GM23338 (cell line): Measurements from ENCODE around the gene GTF3C2. TPM values are rescaled to one million over a fixed set of nuclear protein-coding genes. Genes with fewer than 3 reads are reported as not detected.
A peak's percentile ranks its signal among the peaks of the same experiment; 100 is the strongest.

ENCODE experiments used
- ATAC-seq: fragments of 200-7000 bp; cut with Tn5 transposase; 3 replicates; pipeline ENCODE4 v1.9.1; 2020
- DNase-seq: peaks from one replicate; pipeline ENCODE4 v3.0.0-alpha.2; 2015; ENCODE audit warnings: low spot score
- H2AFZ ChIP-seq: fragments of 200-600 bp; sonication (generic); 2 replicates; pipeline ENCODE4 v1.8.0; 2016; ENCODE audit warnings: antibody characterized with exemption, mild to moderate bottlenecking, moderate library complexity
- H3F3A ChIP-seq: fragments of 200-600 bp; sonication (generic); replicated peaks from 2 replicates; pipeline ENCODE4 v1.8.0; 2017; ENCODE audit warnings: antibody characterized with exemption, mixed run types, low read depth
- H3K27ac ChIP-seq: fragments of 200-600 bp; sonication (generic); 2 replicates; pipeline ENCODE4 v1.6.1; 2016; ENCODE audit warnings: low read depth
- H3K27me3 ChIP-seq: fragments of 200-600 bp; sonication (generic); 2 replicates; pipeline ENCODE4 v1.8.0; 2016; ENCODE audit warnings: mild to moderate bottlenecking, mixed run types, moderate library complexity; ENCODE audit not compliant: insufficient read depth
- H3K36me3 ChIP-seq: fragments of 200-600 bp; sonication (generic); 2 replicates; pipeline ENCODE4 v1.8.0; 2016; ENCODE audit warnings: mild to moderate bottlenecking; ENCODE audit not compliant: insufficient read depth
- H3K4me1 ChIP-seq: fragments of 200-600 bp; sonication (generic); 2 replicates; pipeline ENCODE4 v1.8.0; 2016; ENCODE audit warnings: mild to moderate bottlenecking, moderate library complexity; ENCODE audit not compliant: insufficient read depth
- H3K4me2 ChIP-seq: fragments of 200-600 bp; sonication (generic); 2 replicates; pipeline ENCODE4 v1.7.1; 2017; ENCODE audit warnings: mixed run types
- H3K4me3 ChIP-seq: fragments of 200-600 bp; sonication (generic); 2 replicates; pipeline ENCODE4 v1.6.1; 2016; ENCODE audit warnings: mixed run types
- H3K79me2 ChIP-seq: fragments of 200-600 bp; sonication (generic); replicated peaks from 2 replicates; pipeline ENCODE4 v1.8.0; 2017; ENCODE audit warnings: mild to moderate bottlenecking; ENCODE audit not compliant: insufficient read depth
- H3K9me2 ChIP-seq: fragments of 200-600 bp; sonication (generic); 2 replicates; pipeline ENCODE4 v1.8.0; 2017; ENCODE audit not compliant: insufficient read depth
- H4K20me1 ChIP-seq: fragments of 200-600 bp; sonication (generic); replicated peaks from 2 replicates; pipeline ENCODE4 v1.8.0; 2017; ENCODE audit warnings: mild to moderate bottlenecking; ENCODE audit not compliant: insufficient read depth
- H3K27ac Mint-ChIP-seq: 2 replicates; pipeline ENCODE4 v1.8.0; 2020; ENCODE audit warnings: inconsistent platforms, mild to moderate bottlenecking, moderate library complexity, mixed read lengths
- H3K27me3 Mint-ChIP-seq: 3 replicates; pipeline ENCODE4 v1.8.0; 2022; ENCODE audit warnings: low read depth, mild to moderate bottlenecking, moderate library complexity, mixed read lengths, inconsistent platforms; ENCODE audit not compliant: insufficient read depth, poor library complexity
- H3K36me3 Mint-ChIP-seq: 3 replicates; pipeline ENCODE4 v1.8.0; 2021; ENCODE audit warnings: low read depth, mild to moderate bottlenecking, inconsistent platforms, moderate library complexity, mixed read lengths
- H3K4me1 Mint-ChIP-seq: 3 replicates; pipeline ENCODE4 v1.8.0; 2020; ENCODE audit warnings: mild to moderate bottlenecking, inconsistent platforms, mixed read lengths
- H3K4me3 Mint-ChIP-seq: 3 replicates; pipeline ENCODE4 v1.8.0; 2021; ENCODE audit warnings: moderate library complexity, mild to moderate bottlenecking, inconsistent platforms, mixed read lengths
- H3K9me3 Mint-ChIP-seq: 3 replicates; pipeline ENCODE4 v1.8.0; 2020; ENCODE audit warnings: moderate library complexity, mild to moderate bottlenecking, inconsistent platforms, mixed read lengths
- CREB1 ChIP-seq: fragments of 250-450 bp; sonication (Bioruptor Pico); IDR thresholded peaks from 2 replicates; pipeline ENCODE4 v1.5.0; 2020; ENCODE audit warnings: low read depth, mild to moderate bottlenecking, moderate library complexity
- CTCF ChIP-seq, 2 experiments: fragments of 200-600 bp in 1 of 2; sonication (generic) in 1 of 2; conservative IDR thresholded peaks; 2 replicates each; pipeline versions ENCODE4 v1.5.1 to v1.6.1; 2016 to 2017; ENCODE audit warnings: antibody characterized with exemption in 2 of 2, low read depth in 2 of 2, mild to moderate bottlenecking in 2 of 2, moderate library complexity in 1 of 2
- ETS1 ChIP-seq: IDR thresholded peaks from 2 replicates; pipeline ENCODE4 v1.6.1; 2016; ENCODE audit warnings: antibody characterized with exemption
- EZH2 ChIP-seq: fragments of 200-600 bp; sonication (generic); IDR thresholded peaks from one replicate; pipeline ENCODE4 v1.8.0; 2017; ENCODE audit warnings: antibody characterized with exemption, mild to moderate bottlenecking, low read depth; ENCODE audit not compliant: unreplicated experiment
- EZH2phosphoT487 ChIP-seq: fragments of 200-600 bp; sonication (generic); IDR thresholded peaks from one replicate; pipeline ENCODE4 v1.8.1; 2018; ENCODE audit warnings: antibody characterized with exemption; ENCODE audit not compliant: unreplicated experiment
- JUNB ChIP-seq: IDR thresholded peaks from one replicate; pipeline ENCODE4 v1.6.1; 2016; ENCODE audit warnings: antibody characterized with exemption; ENCODE audit not compliant: unreplicated experiment
- NANOG ChIP-seq: IDR thresholded peaks from 2 replicates; pipeline ENCODE4 v1.6.1; 2016; ENCODE audit warnings: antibody characterized with exemption, borderline replicate concordance
- POLR2AphosphoS5 ChIP-seq: IDR thresholded peaks from 2 replicates; pipeline ENCODE4 v1.6.1; 2016; ENCODE audit warnings: antibody characterized with exemption, low read depth
- REST ChIP-seq: IDR thresholded peaks from one replicate; pipeline ENCODE4 v1.6.1; 2018; ENCODE audit warnings: antibody characterized with exemption; ENCODE audit not compliant: unreplicated experiment
- STAT1 ChIP-seq: IDR thresholded peaks from one replicate; pipeline ENCODE4 v1.6.1; 2016; ENCODE audit warnings: antibody characterized with exemption; ENCODE audit not compliant: unreplicated experiment
- ZNF114 ChIP-seq: fragments of 250-450 bp; sonication (Bioruptor Pico); IDR thresholded peaks from 2 replicates; pipeline ENCODE4 v1.5.0; 2020; ENCODE audit warnings: mild to moderate bottlenecking, moderate library complexity
- ZNF331 ChIP-seq: fragments of 250-450 bp; sonication (Bioruptor Pico); IDR thresholded peaks from 2 replicates; pipeline ENCODE4 v1.5.0; 2020; ENCODE audit warnings: low read depth, mild to moderate bottlenecking, moderate library complexity
- ZNF462 ChIP-seq: fragments of 250-450 bp; sonication (Bioruptor Pico); IDR thresholded peaks from 2 replicates; pipeline ENCODE4 v1.5.0; 2020; ENCODE audit warnings: mild to moderate bottlenecking, moderate library complexity
- polyA plus RNA-seq: library from polyadenylated mRNA; unstranded; fragments of >200 nt; fragmentation: Nextera tagmentation; extraction: Ambion mirVana; gene quantifications from 2 replicates; pipeline ENCODE4 v1.2.1, GENCODE V29; 2016
- total RNA-seq: library from RNA; depleted of rRNA; stranded (reverse); fragments of >200 nt; shearing (Covaris generic); gene quantifications from 2 replicates; pipeline ENCODE4 v1.2.3, GENCODE V29; 2014

Gene GTF3C2
- total and polyA plus RNA-seq, 2 experiments from 2014 or later: 69.1 to 118 TPM

GRCh38 chr2:27377618-27378095, 21.1 kb upstream of the GTF3C2 start:
- H3K4me1 ChIP-seq: peaks cover 10% of the 10 kb centered on the region
- peaks cover 32% of the 10 kb centered on the region for H3K36me3 ChIP-seq

More at GRCh38 chr2:27377618-27378095, 21.1 kb upstream of the GTF3C2 start:
- Histone ChIP-seq H2AFZ (no peak overlapping the region), H3K4me3 (no peak overlapping the region), H3K27ac (0 out of 2 replicates have a peak overlapping the region, but pooled peaks have one; percentile 59), H3K79me2 (peaks cover 16% of the 10 kb centered on the region), H3K9me2 (no peaks in the 10 kb centered on the region), H3K4me2 (no peak overlapping the region), H3K27me3 (no peaks in the 10 kb centered on the region), H4K20me1 (no peaks in the 10 kb centered on the region; the same call in 1 of the 2 replicates), H3F3A (peaks cover 31% of the 10 kb centered on the region)
- Mint-ChIP-seq H3K9me3 (no peaks in the 10 kb centered on the region), H3K4me1 (peaks cover 21% of the 10 kb centered on the region), H3K27me3 (peaks cover 32% of the 10 kb centered on the region), H3K36me3 (peaks cover 82% of the 10 kb centered on the region), H3K27ac (no peak overlapping the region), H3K4me3 (no peak overlapping the region; the same call in 2 of the 3 replicates)
- TF ChIP-seq ETS1: no peak
- TF ChIP-seq CREB1: no peak
- TF ChIP-seq EZH2: no peak
- TF ChIP-seq ZNF114 (CRISPR knock-in tag): no peak
- TF ChIP-seq JUNB: no peak
- no peak for TF ChIP-seq EZH2phosphoT487
- no peak for TF ChIP-seq ZNF462 (CRISPR knock-in tag)
- TF ChIP-seq STAT1: no peak
- no peak for TF ChIP-seq CTCF (conservative IDR thresholded peaks at IDR 0.05; ENCODE audit: low read depth in 2 of 2)
- no peak for TF ChIP-seq REST
- TF ChIP-seq ZNF331 (CRISPR knock-in tag): no peak
- TF ChIP-seq POLR2AphosphoS5: no peak; the same call in 1 of the 2 replicates
- no peak for TF ChIP-seq NANOG
- DNase-seq (no peak), ATAC-seq (no peak)
